GM20000 (cell line): Measurements from ENCODE around the gene RGCC.

Experiments
- DNase-seq: peaks from one replicate; pipeline ENCODE4 v3.0.0; 2012; ENCODE audit warnings: low spot score
- CTCF ChIP-seq: IDR thresholded peaks from 2 replicates; pipeline ENCODE4 v1.5.1; 2012; ENCODE audit warnings: mild to moderate bottlenecking, control low read depth; ENCODE audit errors: extremely low read depth, missing control alignments

Gene RGCC

GRCh38 chr13:41456768-41457588 is at the start of gene RGCC:
RGCC (plus strand) TSS chr13:41457550; CDS start chr13:41457708, 158 bp downstream.
- no peak for TF ChIP-seq CTCF
- DNase-seq, result peak; percentile 91

- no peak for TF ChIP-seq CTCF
- DNase-seq, result no peak
Measured at GRCh38 chr13:41408121-41408520, 49.2 kb upstream of the RGCC start.

GRCh38 chr13:41408746-41409145 is 48.6 kb upstream of the RGCC start:
- no peak for DNase-seq

GRCh38 chr13:41409611-41410010 is 47.7 kb upstream of the RGCC start:
- DNase-seq, result no peak
- no peak for TF ChIP-seq CTCF

More at GRCh38 chr13:41408746-41409145, 48.6 kb upstream of the RGCC start:
- TF ChIP-seq CTCF, result no peak

- TF ChIP-seq CTCF, result no peak
- no peak for DNase-seq
Measured at GRCh38 chr13:41411060-41411459, 46.3 kb upstream of the RGCC start.

GRCh38 chr13:41411522-41411921 is 45.8 kb upstream of the RGCC start:
- peak; percentile 34 for DNase-seq
- TF ChIP-seq CTCF, result no peak

- no peak for TF ChIP-seq CTCF
- DNase-seq, result no peak
Measured at GRCh38 chr13:41413872-41414271, 43.5 kb upstream of the RGCC start.
